ENCODE data around the gene INHBE. TPM values are rescaled to one million over a fixed set of nuclear protein-coding genes. Genes with fewer than 3 reads are reported as not detected.

Gene INHBE, protein sequence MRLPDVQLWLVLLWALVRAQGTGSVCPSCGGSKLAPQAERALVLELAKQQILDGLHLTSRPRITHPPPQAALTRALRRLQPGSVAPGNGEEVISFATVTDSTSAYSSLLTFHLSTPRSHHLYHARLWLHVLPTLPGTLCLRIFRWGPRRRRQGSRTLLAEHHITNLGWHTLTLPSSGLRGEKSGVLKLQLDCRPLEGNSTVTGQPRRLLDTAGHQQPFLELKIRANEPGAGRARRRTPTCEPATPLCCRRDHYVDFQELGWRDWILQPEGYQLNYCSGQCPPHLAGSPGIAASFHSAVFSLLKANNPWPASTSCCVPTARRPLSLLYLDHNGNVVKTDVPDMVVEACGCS
- total RNA-seq (2021) = 9.6 and 10.1 TPM in 2 replicates
- long read RNA-seq, transcript INHBE-201 (2 exons, 2,429 nt) = major isoform, 20 of 22 reads
- long read RNA-seq, partial matches to known transcripts = 0 of 22 reads
- long read RNA-seq, other reads (novel, unspliced or antisense) = 1 of 22 reads

- Histone ChIP-seq H4K20me1 (ENCODE audit: control insufficient read depth, insufficient read depth, insufficient read length) (no peaks in the 10 kb centered on the region), H2AK5ac (ENCODE audit: insufficient read length, low read length) (no peak within 1 kb of the TSS), H2AFZ (ENCODE audit: low read length) (no peak within 1 kb of the TSS), H2BK15ac (ENCODE audit: low read depth, low read length) (no peak within 1 kb of the TSS), H2BK120ac (ENCODE audit: low read depth, low read length, poor library complexity, severe bottlenecking) (peak within 1 kb of the TSS; percentile 96), H3K14ac (ENCODE audit: insufficient read depth, low read length) (peak within 1 kb of the TSS; percentile 84), H3K79me1 (ENCODE audit: insufficient read depth, low read depth, low read length, poor library complexity, severe bottlenecking) (no peaks in the 10 kb centered on the region), H2BK12ac (ENCODE audit: insufficient read length, low read depth, low read length) (peak within 1 kb of the TSS; percentile 7), H3K4me1 (ENCODE audit: insufficient read depth, low read length) (no peaks in the 10 kb centered on the region; the same call in 1 of the 2 replicates), H2BK20ac (ENCODE audit: low read depth, low read length, poor library complexity, severe bottlenecking) (no peak within 1 kb of the TSS), H2BK5ac (ENCODE audit: insufficient read length, low read length) (peak within 1 kb of the TSS; percentile 31), H3K56ac (ENCODE audit: insufficient read length, low read depth, low read length) (no peak within 1 kb of the TSS), H3K27ac (ENCODE audit: insufficient read length, low read depth, low read length) (no peak within 1 kb of the TSS), H3K4me2 (ENCODE audit: insufficient read depth, insufficient read length, low read length) (peak within 1 kb of the TSS; percentile 84), H3K9ac (ENCODE audit: extremely low read depth, insufficient read length, low read length) (peak within 1 kb of the TSS; percentile 32), H4K8ac (replicated peaks; ENCODE audit: insufficient read length, low read depth, low read length) (no peak within 1 kb of the TSS), H4K91ac (ENCODE audit: insufficient read length, low read depth, low read length) (no peak within 1 kb of the TSS), H3K79me2 (ENCODE audit: insufficient read depth, low read length) (no peaks in the 10 kb centered on the region), H3K27me3 (ENCODE audit: insufficient read depth, low read length) (no peaks in the 10 kb centered on the region), H3T11ph (ENCODE audit: low read length) (peak within 1 kb of the TSS; percentile 1), H3K23ac (ENCODE audit: insufficient read length, low read depth, low read length) (no peak within 1 kb of the TSS), H3K4ac (ENCODE audit: low read depth, low read length) (peak within 1 kb of the TSS; percentile 68; the same call in 1 of the 2 replicates), H3K9me3 (ENCODE audit: control insufficient read depth, low read depth, low read length) (no peaks in the 10 kb centered on the region), H3K23me2 (ENCODE audit: insufficient read length, low read depth, low read length, poor library complexity, severe bottlenecking) (peaks cover 24% of the 10 kb centered on the region), H3K18ac (ENCODE audit: insufficient read length, low read depth, low read length) (peak within 1 kb of the TSS; percentile 89), H4K5ac (ENCODE audit: insufficient read length, low read depth, low read length) (no peak within 1 kb of the TSS)
- Mint-ChIP-seq H3K27ac (peak within 1 kb of the TSS; percentile 97 to 99 (median 97)), H3K27me3 (ENCODE audit: low read depth) (peaks cover 1% of the 10 kb centered on the region), H3K9me3 (no peaks in the 10 kb centered on the region), H3K4me1 (peaks cover 45 to 56% of the 10 kb centered on the region in 2 experiments), H3K4me3 (peak within 1 kb of the TSS; percentile 69 to 84), H3K36me3 (ENCODE audit: insufficient read depth in 1 of 3, low read depth in 3 of 3) (no peaks in the 10 kb centered on the region; a peak in 1 of 7 replicates)
- no CpG with 5 or more reads among the region's 10 CpGs for WGBS (ENCODE audit: extremely low coverage, insufficient read length, low lambda C conversion rate)
- peak; percentile 97 for DNase-seq
- TF ChIP-seq, protein P1, sequence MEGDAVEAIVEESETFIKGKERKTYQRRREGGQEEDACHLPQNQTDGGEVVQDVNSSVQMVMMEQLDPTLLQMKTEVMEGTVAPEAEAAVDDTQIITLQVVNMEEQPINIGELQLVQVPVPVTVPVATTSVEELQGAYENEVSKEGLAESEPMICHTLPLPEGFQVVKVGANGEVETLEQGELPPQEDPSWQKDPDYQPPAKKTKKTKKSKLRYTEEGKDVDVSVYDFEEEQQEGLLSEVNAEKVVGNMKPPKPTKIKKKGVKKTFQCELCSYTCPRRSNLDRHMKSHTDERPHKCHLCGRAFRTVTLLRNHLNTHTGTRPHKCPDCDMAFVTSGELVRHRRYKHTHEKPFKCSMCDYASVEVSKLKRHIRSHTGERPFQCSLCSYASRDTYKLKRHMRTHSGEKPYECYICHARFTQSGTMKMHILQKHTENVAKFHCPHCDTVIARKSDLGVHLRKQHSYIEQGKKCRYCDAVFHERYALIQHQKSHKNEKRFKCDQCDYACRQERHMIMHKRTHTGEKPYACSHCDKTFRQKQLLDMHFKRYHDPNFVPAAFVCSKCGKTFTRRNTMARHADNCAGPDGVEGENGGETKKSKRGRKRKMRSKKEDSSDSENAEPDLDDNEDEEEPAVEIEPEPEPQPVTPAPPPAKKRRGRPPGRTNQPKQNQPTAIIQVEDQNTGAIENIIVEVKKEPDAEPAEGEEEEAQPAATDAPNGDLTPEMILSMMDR (conservative IDR thresholded peaks at IDR 0.05) = no peak
Observed at GRCh38 chr12:57454566-57455373, at the start of gene INHBE. INHBE (plus strand) TSS chr12:57455307; CDS start chr12:57455537, 230 bp downstream.

Measured in H9 (cell line).